GM23338 (cell line): ENCODE measurements around the gene TTBK1. TPM values are rescaled to one million over a fixed set of nuclear protein-coding genes. Genes with fewer than 3 reads are reported as not detected.

Experiments used
- ATAC-seq: fragments of 200-7000 bp; cut with Tn5 transposase; 3 replicates; pipeline ENCODE4 v1.9.1; 2020
- DNase-seq: peaks from one replicate; pipeline ENCODE4 v3.0.0-alpha.2; 2015; ENCODE audit warnings: low spot score
- H2AFZ ChIP-seq: fragments of 200-600 bp; sonication (generic); 2 replicates; pipeline ENCODE4 v1.8.0; 2016; ENCODE audit warnings: antibody characterized with exemption, mild to moderate bottlenecking, moderate library complexity
- H3F3A ChIP-seq: fragments of 200-600 bp; sonication (generic); replicated peaks from 2 replicates; pipeline ENCODE4 v1.8.0; 2017; ENCODE audit warnings: antibody characterized with exemption, mixed run types, low read depth
- H3K27ac ChIP-seq: fragments of 200-600 bp; sonication (generic); 2 replicates; pipeline ENCODE4 v1.6.1; 2016; ENCODE audit warnings: low read depth
- H3K27me3 ChIP-seq: fragments of 200-600 bp; sonication (generic); 2 replicates; pipeline ENCODE4 v1.8.0; 2016; ENCODE audit warnings: mild to moderate bottlenecking, mixed run types, moderate library complexity; ENCODE audit not compliant: insufficient read depth
- H3K36me3 ChIP-seq: fragments of 200-600 bp; sonication (generic); 2 replicates; pipeline ENCODE4 v1.8.0; 2016; ENCODE audit warnings: mild to moderate bottlenecking; ENCODE audit not compliant: insufficient read depth
- H3K4me1 ChIP-seq: fragments of 200-600 bp; sonication (generic); 2 replicates; pipeline ENCODE4 v1.8.0; 2016; ENCODE audit warnings: mild to moderate bottlenecking, moderate library complexity; ENCODE audit not compliant: insufficient read depth
- H3K4me2 ChIP-seq: fragments of 200-600 bp; sonication (generic); 2 replicates; pipeline ENCODE4 v1.7.1; 2017; ENCODE audit warnings: mixed run types
- H3K4me3 ChIP-seq: fragments of 200-600 bp; sonication (generic); 2 replicates; pipeline ENCODE4 v1.6.1; 2016; ENCODE audit warnings: mixed run types
- H3K79me2 ChIP-seq: fragments of 200-600 bp; sonication (generic); replicated peaks from 2 replicates; pipeline ENCODE4 v1.8.0; 2017; ENCODE audit warnings: mild to moderate bottlenecking; ENCODE audit not compliant: insufficient read depth
- H3K9me2 ChIP-seq: fragments of 200-600 bp; sonication (generic); 2 replicates; pipeline ENCODE4 v1.8.0; 2017; ENCODE audit not compliant: insufficient read depth
- H4K20me1 ChIP-seq: fragments of 200-600 bp; sonication (generic); replicated peaks from 2 replicates; pipeline ENCODE4 v1.8.0; 2017; ENCODE audit warnings: mild to moderate bottlenecking; ENCODE audit not compliant: insufficient read depth
- H3K27ac Mint-ChIP-seq: 2 replicates; pipeline ENCODE4 v1.8.0; 2020; ENCODE audit warnings: inconsistent platforms, mild to moderate bottlenecking, moderate library complexity, mixed read lengths
- H3K27me3 Mint-ChIP-seq: 3 replicates; pipeline ENCODE4 v1.8.0; 2022; ENCODE audit warnings: low read depth, mild to moderate bottlenecking, moderate library complexity, mixed read lengths, inconsistent platforms; ENCODE audit not compliant: insufficient read depth, poor library complexity
- H3K36me3 Mint-ChIP-seq: 3 replicates; pipeline ENCODE4 v1.8.0; 2021; ENCODE audit warnings: low read depth, mild to moderate bottlenecking, inconsistent platforms, moderate library complexity, mixed read lengths
- H3K4me1 Mint-ChIP-seq: 3 replicates; pipeline ENCODE4 v1.8.0; 2020; ENCODE audit warnings: mild to moderate bottlenecking, inconsistent platforms, mixed read lengths
- H3K4me3 Mint-ChIP-seq: 3 replicates; pipeline ENCODE4 v1.8.0; 2021; ENCODE audit warnings: moderate library complexity, mild to moderate bottlenecking, inconsistent platforms, mixed read lengths
- H3K9me3 Mint-ChIP-seq: 3 replicates; pipeline ENCODE4 v1.8.0; 2020; ENCODE audit warnings: moderate library complexity, mild to moderate bottlenecking, inconsistent platforms, mixed read lengths
- CREB1 ChIP-seq: fragments of 250-450 bp; sonication (Bioruptor Pico); IDR thresholded peaks from 2 replicates; pipeline ENCODE4 v1.5.0; 2020; ENCODE audit warnings: low read depth, mild to moderate bottlenecking, moderate library complexity
- EZH2 ChIP-seq: fragments of 200-600 bp; sonication (generic); IDR thresholded peaks from one replicate; pipeline ENCODE4 v1.8.0; 2017; ENCODE audit warnings: antibody characterized with exemption, mild to moderate bottlenecking, low read depth; ENCODE audit not compliant: unreplicated experiment
- JUNB ChIP-seq: IDR thresholded peaks from one replicate; pipeline ENCODE4 v1.6.1; 2016; ENCODE audit warnings: antibody characterized with exemption; ENCODE audit not compliant: unreplicated experiment
- NANOG ChIP-seq: IDR thresholded peaks from 2 replicates; pipeline ENCODE4 v1.6.1; 2016; ENCODE audit warnings: antibody characterized with exemption, borderline replicate concordance
- POLR2AphosphoS5 ChIP-seq: IDR thresholded peaks from 2 replicates; pipeline ENCODE4 v1.6.1; 2016; ENCODE audit warnings: antibody characterized with exemption, low read depth
- ZNF331 ChIP-seq: fragments of 250-450 bp; sonication (Bioruptor Pico); IDR thresholded peaks from 2 replicates; pipeline ENCODE4 v1.5.0; 2020; ENCODE audit warnings: low read depth, mild to moderate bottlenecking, moderate library complexity
- polyA plus RNA-seq: library from polyadenylated mRNA; unstranded; fragments of >200 nt; fragmentation: Nextera tagmentation; extraction: Ambion mirVana; gene quantifications from 2 replicates; pipeline ENCODE4 v1.2.1, GENCODE V29; 2016
- total RNA-seq: library from RNA; depleted of rRNA; stranded (reverse); fragments of >200 nt; shearing (Covaris generic); gene quantifications from 2 replicates; pipeline ENCODE4 v1.2.3, GENCODE V29; 2014
- TF ChIP-seq, protein P1 (sequence below), 2 experiments: fragments of 200-600 bp in 1 of 2; sonication (generic) in 1 of 2; conservative IDR thresholded peaks; 2 replicates each; pipeline versions ENCODE4 v1.5.1 to v1.6.1; 2016 to 2017; ENCODE audit warnings: antibody characterized with exemption in 2 of 2, low read depth in 2 of 2, mild to moderate bottlenecking in 2 of 2, moderate library complexity in 1 of 2
- TF ChIP-seq, protein P2 (sequence below): fragments of 250-450 bp; sonication (Bioruptor Pico); IDR thresholded peaks from 2 replicates; pipeline ENCODE4 v1.5.0; 2020; ENCODE audit warnings: mild to moderate bottlenecking, moderate library complexity
- TF ChIP-seq, protein P3 (sequence below): IDR thresholded peaks from 2 replicates; pipeline ENCODE4 v1.6.1; 2016; ENCODE audit warnings: antibody characterized with exemption
- TF ChIP-seq, protein P4 (sequence below): IDR thresholded peaks from one replicate; pipeline ENCODE4 v1.6.1; 2018; ENCODE audit warnings: antibody characterized with exemption; ENCODE audit not compliant: unreplicated experiment

The TTBK1 gene
- total and polyA plus RNA-seq, 2 experiments from 2014 or later, result 0.29 to 1.1 TPM

DNA sequence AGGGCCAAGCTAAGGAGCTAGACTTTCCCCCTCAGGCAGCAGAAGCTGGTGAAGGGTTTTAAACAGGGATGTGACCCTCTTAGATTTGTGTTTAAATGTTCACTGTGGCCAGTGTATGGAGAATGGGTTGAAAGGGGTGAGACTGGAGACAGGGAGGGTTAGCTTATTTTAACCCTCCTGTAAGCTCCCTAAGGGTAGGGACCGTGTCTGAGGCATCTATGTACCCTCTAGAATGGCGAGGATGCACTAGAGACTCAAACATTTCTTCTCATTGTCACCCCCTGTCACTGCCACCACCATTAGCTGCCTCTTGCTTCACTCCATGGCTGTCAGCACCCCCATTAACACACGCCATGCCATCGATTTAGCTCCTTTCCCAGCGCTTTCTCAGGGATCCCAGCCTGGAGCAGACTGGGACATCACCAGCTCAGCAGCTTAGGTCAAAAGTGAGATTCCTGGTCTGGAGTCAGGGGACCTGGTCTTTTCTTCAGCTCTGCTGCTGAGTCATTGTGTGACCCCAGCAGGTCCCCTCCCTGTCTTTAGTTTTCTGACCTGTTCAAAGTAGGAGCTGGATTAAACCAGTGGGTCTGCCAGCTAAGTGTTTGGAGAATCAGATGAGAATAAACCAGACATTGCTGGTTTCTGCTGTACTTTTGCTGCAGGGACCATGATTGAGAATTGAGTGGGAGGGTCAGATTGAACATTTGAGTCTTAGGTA lies 53.7 kb downstream of the TTBK1 start:
- H3K9me3 Mint-ChIP-seq, result no peaks in the 10 kb centered on the region

More for the DNA sequence above, 53.7 kb downstream of the TTBK1 start:
- no peak for ATAC-seq
- H3K36me3 ChIP-seq, result no peaks in the 10 kb centered on the region
- no peaks in the 10 kb centered on the region for H3K27me3 ChIP-seq
- peaks cover 4% of the 10 kb centered on the region; the same call in 2 of the 3 replicates for H3K4me1 Mint-ChIP-seq
- no peak overlapping the region for H3K4me3 Mint-ChIP-seq
- peaks cover 8% of the 10 kb centered on the region; the same call in 1 of the 2 replicates for H3K9me2 ChIP-seq
- no peaks in the 10 kb centered on the region for H3K36me3 Mint-ChIP-seq
- H3K4me1 ChIP-seq, result no peaks in the 10 kb centered on the region
- no peak for DNase-seq
- no peak for TF ChIP-seq NANOG
- TF ChIP-seq EZH2, result no peak
- TF ChIP-seq, protein P1, sequence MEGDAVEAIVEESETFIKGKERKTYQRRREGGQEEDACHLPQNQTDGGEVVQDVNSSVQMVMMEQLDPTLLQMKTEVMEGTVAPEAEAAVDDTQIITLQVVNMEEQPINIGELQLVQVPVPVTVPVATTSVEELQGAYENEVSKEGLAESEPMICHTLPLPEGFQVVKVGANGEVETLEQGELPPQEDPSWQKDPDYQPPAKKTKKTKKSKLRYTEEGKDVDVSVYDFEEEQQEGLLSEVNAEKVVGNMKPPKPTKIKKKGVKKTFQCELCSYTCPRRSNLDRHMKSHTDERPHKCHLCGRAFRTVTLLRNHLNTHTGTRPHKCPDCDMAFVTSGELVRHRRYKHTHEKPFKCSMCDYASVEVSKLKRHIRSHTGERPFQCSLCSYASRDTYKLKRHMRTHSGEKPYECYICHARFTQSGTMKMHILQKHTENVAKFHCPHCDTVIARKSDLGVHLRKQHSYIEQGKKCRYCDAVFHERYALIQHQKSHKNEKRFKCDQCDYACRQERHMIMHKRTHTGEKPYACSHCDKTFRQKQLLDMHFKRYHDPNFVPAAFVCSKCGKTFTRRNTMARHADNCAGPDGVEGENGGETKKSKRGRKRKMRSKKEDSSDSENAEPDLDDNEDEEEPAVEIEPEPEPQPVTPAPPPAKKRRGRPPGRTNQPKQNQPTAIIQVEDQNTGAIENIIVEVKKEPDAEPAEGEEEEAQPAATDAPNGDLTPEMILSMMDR (conservative IDR thresholded peaks at IDR 0.05; ENCODE audit: low read depth in 2 of 2), result no peak
- TF ChIP-seq, protein P2, sequence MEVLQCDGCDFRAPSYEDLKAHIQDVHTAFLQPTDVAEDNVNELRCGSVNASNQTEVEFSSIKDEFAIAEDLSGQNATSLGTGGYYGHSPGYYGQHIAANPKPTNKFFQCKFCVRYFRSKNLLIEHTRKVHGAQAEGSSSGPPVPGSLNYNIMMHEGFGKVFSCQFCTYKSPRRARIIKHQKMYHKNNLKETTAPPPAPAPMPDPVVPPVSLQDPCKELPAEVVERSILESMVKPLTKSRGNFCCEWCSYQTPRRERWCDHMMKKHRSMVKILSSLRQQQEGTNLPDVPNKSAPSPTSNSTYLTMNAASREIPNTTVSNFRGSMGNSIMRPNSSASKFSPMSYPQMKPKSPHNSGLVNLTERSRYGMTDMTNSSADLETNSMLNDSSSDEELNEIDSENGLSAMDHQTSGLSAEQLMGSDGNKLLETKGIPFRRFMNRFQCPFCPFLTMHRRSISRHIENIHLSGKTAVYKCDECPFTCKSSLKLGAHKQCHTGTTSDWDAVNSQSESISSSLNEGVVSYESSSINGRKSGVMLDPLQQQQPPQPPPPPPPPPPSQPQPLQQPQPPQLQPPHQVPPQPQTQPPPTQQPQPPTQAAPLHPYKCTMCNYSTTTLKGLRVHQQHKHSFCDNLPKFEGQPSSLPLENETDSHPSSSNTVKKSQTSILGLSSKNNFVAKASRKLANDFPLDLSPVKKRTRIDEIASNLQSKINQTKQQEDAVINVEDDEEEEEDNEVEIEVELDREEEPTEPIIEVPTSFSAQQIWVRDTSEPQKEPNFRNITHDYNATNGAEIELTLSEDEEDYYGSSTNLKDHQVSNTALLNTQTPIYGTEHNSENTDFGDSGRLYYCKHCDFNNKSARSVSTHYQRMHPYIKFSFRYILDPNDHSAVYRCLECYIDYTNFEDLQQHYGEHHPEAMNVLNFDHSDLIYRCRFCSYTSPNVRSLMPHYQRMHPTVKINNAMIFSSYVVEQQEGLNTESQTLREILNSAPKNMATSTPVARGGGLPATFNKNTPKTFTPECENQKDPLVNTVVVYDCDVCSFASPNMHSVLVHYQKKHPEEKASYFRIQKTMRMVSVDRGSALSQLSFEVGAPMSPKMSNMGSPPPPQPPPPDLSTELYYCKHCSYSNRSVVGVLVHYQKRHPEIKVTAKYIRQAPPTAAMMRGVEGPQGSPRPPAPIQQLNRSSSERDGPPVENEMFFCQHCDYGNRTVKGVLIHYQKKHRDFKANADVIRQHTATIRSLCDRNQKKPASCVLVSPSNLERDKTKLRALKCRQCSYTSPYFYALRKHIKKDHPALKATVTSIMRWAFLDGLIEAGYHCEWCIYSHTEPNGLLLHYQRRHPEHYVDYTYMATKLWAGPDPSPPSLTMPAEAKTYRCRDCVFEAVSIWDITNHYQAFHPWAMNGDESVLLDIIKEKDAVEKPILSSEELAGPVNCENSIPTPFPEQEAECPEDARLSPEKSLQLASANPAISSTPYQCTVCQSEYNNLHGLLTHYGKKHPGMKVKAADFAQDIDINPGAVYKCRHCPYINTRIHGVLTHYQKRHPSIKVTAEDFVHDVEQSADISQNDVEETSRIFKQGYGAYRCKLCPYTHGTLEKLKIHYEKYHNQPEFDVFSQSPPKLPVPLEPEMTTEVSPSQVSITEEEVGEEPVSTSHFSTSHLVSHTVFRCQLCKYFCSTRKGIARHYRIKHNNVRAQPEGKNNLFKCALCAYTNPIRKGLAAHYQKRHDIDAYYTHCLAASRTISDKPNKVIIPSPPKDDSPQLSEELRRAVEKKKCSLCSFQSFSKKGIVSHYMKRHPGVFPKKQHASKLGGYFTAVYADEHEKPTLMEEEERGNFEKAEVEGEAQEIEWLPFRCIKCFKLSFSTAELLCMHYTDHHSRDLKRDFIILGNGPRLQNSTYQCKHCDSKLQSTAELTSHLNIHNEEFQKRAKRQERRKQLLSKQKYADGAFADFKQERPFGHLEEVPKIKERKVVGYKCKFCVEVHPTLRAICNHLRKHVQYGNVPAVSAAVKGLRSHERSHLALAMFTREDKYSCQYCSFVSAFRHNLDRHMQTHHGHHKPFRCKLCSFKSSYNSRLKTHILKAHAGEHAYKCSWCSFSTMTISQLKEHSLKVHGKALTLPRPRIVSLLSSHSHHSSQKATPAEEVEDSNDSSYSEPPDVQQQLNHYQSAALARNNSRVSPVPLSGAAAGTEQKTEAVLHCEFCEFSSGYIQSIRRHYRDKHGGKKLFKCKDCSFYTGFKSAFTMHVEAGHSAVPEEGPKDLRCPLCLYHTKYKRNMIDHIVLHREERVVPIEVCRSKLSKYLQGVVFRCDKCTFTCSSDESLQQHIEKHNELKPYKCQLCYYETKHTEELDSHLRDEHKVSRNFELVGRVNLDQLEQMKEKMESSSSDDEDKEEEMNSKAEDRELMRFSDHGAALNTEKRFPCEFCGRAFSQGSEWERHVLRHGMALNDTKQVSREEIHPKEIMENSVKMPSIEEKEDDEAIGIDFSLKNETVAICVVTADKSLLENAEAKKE (CRISPR knock-in tag), result no peak
- TF ChIP-seq CREB1, result no peak
- no peak for TF ChIP-seq POLR2AphosphoS5
- TF ChIP-seq, protein P3, sequence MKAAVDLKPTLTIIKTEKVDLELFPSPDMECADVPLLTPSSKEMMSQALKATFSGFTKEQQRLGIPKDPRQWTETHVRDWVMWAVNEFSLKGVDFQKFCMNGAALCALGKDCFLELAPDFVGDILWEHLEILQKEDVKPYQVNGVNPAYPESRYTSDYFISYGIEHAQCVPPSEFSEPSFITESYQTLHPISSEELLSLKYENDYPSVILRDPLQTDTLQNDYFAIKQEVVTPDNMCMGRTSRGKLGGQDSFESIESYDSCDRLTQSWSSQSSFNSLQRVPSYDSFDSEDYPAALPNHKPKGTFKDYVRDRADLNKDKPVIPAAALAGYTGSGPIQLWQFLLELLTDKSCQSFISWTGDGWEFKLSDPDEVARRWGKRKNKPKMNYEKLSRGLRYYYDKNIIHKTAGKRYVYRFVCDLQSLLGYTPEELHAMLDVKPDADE, result no peak
- TF ChIP-seq ZNF331 (CRISPR knock-in tag), result no peak
- TF ChIP-seq JUNB, result no peak
- TF ChIP-seq, protein P4, sequence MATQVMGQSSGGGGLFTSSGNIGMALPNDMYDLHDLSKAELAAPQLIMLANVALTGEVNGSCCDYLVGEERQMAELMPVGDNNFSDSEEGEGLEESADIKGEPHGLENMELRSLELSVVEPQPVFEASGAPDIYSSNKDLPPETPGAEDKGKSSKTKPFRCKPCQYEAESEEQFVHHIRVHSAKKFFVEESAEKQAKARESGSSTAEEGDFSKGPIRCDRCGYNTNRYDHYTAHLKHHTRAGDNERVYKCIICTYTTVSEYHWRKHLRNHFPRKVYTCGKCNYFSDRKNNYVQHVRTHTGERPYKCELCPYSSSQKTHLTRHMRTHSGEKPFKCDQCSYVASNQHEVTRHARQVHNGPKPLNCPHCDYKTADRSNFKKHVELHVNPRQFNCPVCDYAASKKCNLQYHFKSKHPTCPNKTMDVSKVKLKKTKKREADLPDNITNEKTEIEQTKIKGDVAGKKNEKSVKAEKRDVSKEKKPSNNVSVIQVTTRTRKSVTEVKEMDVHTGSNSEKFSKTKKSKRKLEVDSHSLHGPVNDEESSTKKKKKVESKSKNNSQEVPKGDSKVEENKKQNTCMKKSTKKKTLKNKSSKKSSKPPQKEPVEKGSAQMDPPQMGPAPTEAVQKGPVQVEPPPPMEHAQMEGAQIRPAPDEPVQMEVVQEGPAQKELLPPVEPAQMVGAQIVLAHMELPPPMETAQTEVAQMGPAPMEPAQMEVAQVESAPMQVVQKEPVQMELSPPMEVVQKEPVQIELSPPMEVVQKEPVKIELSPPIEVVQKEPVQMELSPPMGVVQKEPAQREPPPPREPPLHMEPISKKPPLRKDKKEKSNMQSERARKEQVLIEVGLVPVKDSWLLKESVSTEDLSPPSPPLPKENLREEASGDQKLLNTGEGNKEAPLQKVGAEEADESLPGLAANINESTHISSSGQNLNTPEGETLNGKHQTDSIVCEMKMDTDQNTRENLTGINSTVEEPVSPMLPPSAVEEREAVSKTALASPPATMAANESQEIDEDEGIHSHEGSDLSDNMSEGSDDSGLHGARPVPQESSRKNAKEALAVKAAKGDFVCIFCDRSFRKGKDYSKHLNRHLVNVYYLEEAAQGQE, result no peak
- H3K4me3 ChIP-seq, result no peak overlapping the region
- no peaks in the 10 kb centered on the region for H3F3A ChIP-seq
- no peak overlapping the region for H3K4me2 ChIP-seq
- H3K27ac ChIP-seq, result no peak overlapping the region
- peaks cover 6% of the 10 kb centered on the region for H3K27me3 Mint-ChIP-seq
- no peak overlapping the region for H2AFZ ChIP-seq
- H3K79me2 ChIP-seq, result no peaks in the 10 kb centered on the region
- no peaks in the 10 kb centered on the region for H4K20me1 ChIP-seq
- H3K27ac Mint-ChIP-seq, result no peak overlapping the region
